Measurements from ENCODE around the gene LAMC3. TPM values are rescaled to one million over a fixed set of nuclear protein-coding genes. Genes with fewer than 3 reads are reported as not detected.

Gene LAMC3
- total RNA-seq, 2 donors from 2014 or later: 3.9 to 16.8 TPM

GRCh38 chr9:131048332-131048731 lies 39.4 kb downstream of the LAMC3 start:
- DNase-seq (no peak), ATAC-seq (no peak)
- WGBS, 2 donors: 60 to 90% methylated on average over 2 to 6 of the region's 6 CpGs
- H3K9me3 ChIP-seq: no peaks in the 10 kb centered on the region
- no peak overlapping the region for H3K4me3 ChIP-seq
- H3K27ac ChIP-seq: no peak overlapping the region
- intact Hi-C loops (cut with DNase I): loop anchor here (10.0 kb wide), 1 partner anchor 344 kb away; no protein-coding TSS in a partner anchor
- H3K27me3 ChIP-seq: no peaks in the 10 kb centered on the region
- TF ChIP-seq CTCF (IDR thresholded peaks at IDR 0.05) (no peak), POLR2A (IDR thresholded peaks at IDR 0.05) (no peak)
- H3K4me1 ChIP-seq: peaks cover 4% of the 10 kb centered on the region
- H3K36me3 ChIP-seq (replicated peaks in 1 of 2; ENCODE audit: insufficient read depth in 1 of 2, low read depth in 2 of 2): no peaks in the 10 kb centered on the region

GRCh38 chr9:131048820-131049219 lies 39.8 kb downstream of the LAMC3 start:
- DNase-seq: no peak
- no peak for TF ChIP-seq CTCF (IDR thresholded peaks at IDR 0.05)
- TF ChIP-seq POLR2A (IDR thresholded peaks at IDR 0.05): no peak
- no peak for ATAC-seq
- Histone ChIP-seq H3K9me3 (no peaks in the 10 kb centered on the region), H3K4me3 (no peak overlapping the region), H3K27me3 (no peaks in the 10 kb centered on the region), H3K36me3 (replicated peaks in 1 of 2; ENCODE audit: insufficient read depth in 1 of 2, low read depth in 2 of 2) (no peaks in the 10 kb centered on the region), H3K4me1 (peaks cover 4% of the 10 kb centered on the region), H3K27ac (no peak overlapping the region)
- intact Hi-C loops (cut with DNase I): loop anchor here (10.0 kb wide), 1 partner anchor 344 kb away; no protein-coding TSS in a partner anchor
- 87 to 96% methylated on average over 3 to 8 of the region's 8 CpGs for WGBS, 2 donors

GRCh38 chr9:131049829-131050715 lies 41.1 kb downstream of the LAMC3 start:
- WGBS, 2 donors: 53 to 60% methylated on average over 20 to 21 of the region's 21 CpGs
- Histone ChIP-seq H3K27ac (no peak overlapping the region), H3K27me3 (no peaks in the 10 kb centered on the region), H3K4me3 (no peak overlapping the region), H3K36me3 (replicated peaks in 1 of 2; ENCODE audit: insufficient read depth in 1 of 2, low read depth in 2 of 2) (no peaks in the 10 kb centered on the region), H3K9me3 (no peaks in the 10 kb centered on the region), H3K4me1 (peaks cover 4% of the 10 kb centered on the region)
- no peak for ATAC-seq
- TF ChIP-seq CTCF (IDR thresholded peaks at IDR 0.05) (no peak), POLR2A (IDR thresholded peaks at IDR 0.05) (no peak)
- DNase-seq: no peak
- intact Hi-C loops (cut with DNase I): loop anchor here (10.0 kb wide), 1 partner anchor 345 kb away; no protein-coding TSS in a partner anchor

GRCh38 chr9:131050831-131051230 lies 41.9 kb downstream of the LAMC3 start:
- no peak for TF ChIP-seq POLR2A (IDR thresholded peaks at IDR 0.05)
- TF ChIP-seq CTCF (IDR thresholded peaks at IDR 0.05): no peak
- Histone ChIP-seq H3K4me1 (peaks cover 4% of the 10 kb centered on the region), H3K36me3 (replicated peaks in 1 of 2; ENCODE audit: insufficient read depth in 1 of 2, low read depth in 2 of 2) (no peaks in the 10 kb centered on the region), H3K4me3 (no peak overlapping the region), H3K27ac (no peak overlapping the region), H3K9me3 (no peaks in the 10 kb centered on the region), H3K27me3 (no peaks in the 10 kb centered on the region)
- DNase-seq (no peak), ATAC-seq (no peak)
- WGBS, 2 donors: 79% methylated on average over 17 of the region's 17 CpGs
- intact Hi-C loops (cut with DNase I): no loop called here
